Thoracic aorta (tissue), 2 donors: Measurements from ENCODE around the gene PITPNM1. TPM values are rescaled to one million over a fixed set of nuclear protein-coding genes. Genes with fewer than 3 reads are reported as not detected.

Experiments used
- ATAC-seq: fragments of 150-250 bp; one replicate; pipeline ENCODE4 v1.8.0; 2017; ENCODE audit warnings: low read depth; ENCODE audit not compliant: insufficient number of reproducible peaks, low FRiP score
- DNase-seq: peaks from one replicate; pipeline ENCODE4 v3.0.0-alpha.2; 2020; ENCODE audit warnings: low spot score
- H3K27ac ChIP-seq, 2 donors: fragments of 200-600 bp; sonication (generic); 1 replicate in 1 of 2; 2 replicates in 1 of 2; pipeline ENCODE4 v1.5.1; 2016; ENCODE audit warnings: mild to moderate bottlenecking in 2 of 2, moderate library complexity in 2 of 2
- H3K27me3 ChIP-seq: fragments of 200-600 bp; sonication (generic); replicated peaks from 2 replicates; pipeline ENCODE4 v1.6.0; 2016; ENCODE audit warnings: mild to moderate bottlenecking; ENCODE audit not compliant: insufficient read depth
- H3K36me3 ChIP-seq: fragments of 200-600 bp; sonication (generic); one replicate; pipeline ENCODE4 v1.5.1; 2016
- H3K4me1 ChIP-seq, 2 donors: fragments of 200-600 bp; sonication (generic); 1 replicate in 1 of 2; 2 replicates in 1 of 2; pipeline versions ENCODE4 v1.5.1 to v1.6.0; 2016; ENCODE audit warnings: low read depth in 2 of 2, mild to moderate bottlenecking in 1 of 2; ENCODE audit not compliant: control insufficient read depth in 1 of 2
- H3K4me3 ChIP-seq: fragments of 200-600 bp; sonication (generic); 2 replicates; pipeline ENCODE4 v1.5.1; 2016; ENCODE audit warnings: mild to moderate bottlenecking
- H3K9me3 ChIP-seq: fragments of 200-600 bp; sonication (generic); 2 replicates; pipeline ENCODE4 v1.5.1; 2016
- total RNA-seq, 2 donors: library from RNA; depleted of rRNA; stranded (reverse); fragments of >200 nt; gene quantifications; one replicate each; pipeline versions ENCODE4 v1.1.0 to v1.2.3, GENCODE V29; 2016
- TF ChIP-seq, protein P1 (sequence below): fragments of 200-600 bp; sonication (generic); IDR thresholded peaks from one replicate; pipeline ENCODE4 v1.5.1; 2019; ENCODE audit warnings: antibody characterized with exemption

PITPNM1 gene
- total RNA-seq, 2 donors from 2014 or later, result 27.1 to 32.5 TPM

DNA sequence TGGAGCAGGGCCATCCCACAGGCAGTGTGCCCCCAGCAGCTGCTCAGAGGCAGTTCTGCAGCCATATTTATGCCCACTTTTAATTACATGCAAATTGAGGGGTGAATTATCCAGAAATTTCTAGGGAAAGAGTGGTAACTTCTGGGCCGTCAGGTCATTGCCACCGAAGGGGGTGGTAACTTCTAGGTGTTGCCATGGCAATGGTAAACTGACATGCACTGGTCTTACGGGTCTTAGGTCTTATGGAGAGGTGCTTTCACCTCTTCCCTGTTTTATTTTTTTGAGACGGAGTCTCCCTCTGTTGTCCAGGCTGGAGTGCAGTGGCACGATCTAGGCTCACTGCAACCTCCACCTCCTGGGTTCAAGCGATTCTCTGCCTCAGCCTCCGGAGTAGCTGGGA lies 32.3 kb downstream of the PITPNM1 start:
- DNase-seq, result no peak
- no peaks in the 10 kb centered on the region for H3K9me3 ChIP-seq
- no peaks in the 10 kb centered on the region for H3K36me3 ChIP-seq
- no peaks in the 10 kb centered on the region for H3K27me3 ChIP-seq
- peaks cover 5 to 13% of the 10 kb centered on the region in 2 donors for H3K4me1 ChIP-seq
- no peak overlapping the region for H3K4me3 ChIP-seq
- TF ChIP-seq, protein P1, sequence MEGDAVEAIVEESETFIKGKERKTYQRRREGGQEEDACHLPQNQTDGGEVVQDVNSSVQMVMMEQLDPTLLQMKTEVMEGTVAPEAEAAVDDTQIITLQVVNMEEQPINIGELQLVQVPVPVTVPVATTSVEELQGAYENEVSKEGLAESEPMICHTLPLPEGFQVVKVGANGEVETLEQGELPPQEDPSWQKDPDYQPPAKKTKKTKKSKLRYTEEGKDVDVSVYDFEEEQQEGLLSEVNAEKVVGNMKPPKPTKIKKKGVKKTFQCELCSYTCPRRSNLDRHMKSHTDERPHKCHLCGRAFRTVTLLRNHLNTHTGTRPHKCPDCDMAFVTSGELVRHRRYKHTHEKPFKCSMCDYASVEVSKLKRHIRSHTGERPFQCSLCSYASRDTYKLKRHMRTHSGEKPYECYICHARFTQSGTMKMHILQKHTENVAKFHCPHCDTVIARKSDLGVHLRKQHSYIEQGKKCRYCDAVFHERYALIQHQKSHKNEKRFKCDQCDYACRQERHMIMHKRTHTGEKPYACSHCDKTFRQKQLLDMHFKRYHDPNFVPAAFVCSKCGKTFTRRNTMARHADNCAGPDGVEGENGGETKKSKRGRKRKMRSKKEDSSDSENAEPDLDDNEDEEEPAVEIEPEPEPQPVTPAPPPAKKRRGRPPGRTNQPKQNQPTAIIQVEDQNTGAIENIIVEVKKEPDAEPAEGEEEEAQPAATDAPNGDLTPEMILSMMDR, result no peak
- no peak overlapping the region for H3K27ac ChIP-seq
- no peak for ATAC-seq

- no peak for DNase-seq
- no peak overlapping the region for H3K27ac ChIP-seq
- H3K4me1 ChIP-seq, result peaks cover 10 to 31% of the 10 kb centered on the region in 2 donors
- H3K27me3 ChIP-seq, result no peaks in the 10 kb centered on the region
- H3K9me3 ChIP-seq, result no peaks in the 10 kb centered on the region
- TF ChIP-seq, protein P1, result no peak
- ATAC-seq, result no peak
- no peak overlapping the region for H3K4me3 ChIP-seq
- no peaks in the 10 kb centered on the region for H3K36me3 ChIP-seq
Observed at GRCh38 chr11:67470337-67471002, 34.7 kb downstream of the PITPNM1 start.

GRCh38 chr11:67469508-67469811 lies 35.7 kb downstream of the PITPNM1 start:
- DNase-seq (no peak), ATAC-seq (no peak)
- Histone ChIP-seq H3K27ac (peak overlapping the region; percentile 89 to 90), H3K27me3 (no peaks in the 10 kb centered on the region), H3K4me3 (peak overlapping the region; percentile 93), H3K36me3 (no peaks in the 10 kb centered on the region), H3K4me1 (peaks cover 10 to 37% of the 10 kb centered on the region in 2 donors), H3K9me3 (no peaks in the 10 kb centered on the region)
- TF ChIP-seq, protein P1, result no peak

GRCh38 chr11:67468759-67469507 lies 36.2 kb downstream of the PITPNM1 start, which contains the start of gene TMEM134:
TSS of gene TMEM134 (minus strand) at chr11:67469251. CDS start at chr11:67469192, 59 bp downstream.
- TF ChIP-seq, protein P1, result peak; percentile 42
- no peaks in the 10 kb centered on the region for H3K9me3 ChIP-seq
- H3K36me3 ChIP-seq, result no peaks in the 10 kb centered on the region
- peaks cover 10 to 41% of the 10 kb centered on the region in 2 donors for H3K4me1 ChIP-seq
- H3K27ac ChIP-seq, result peak within 1 kb of the TSS; percentile 89 to 90
- no peaks in the 10 kb centered on the region for H3K27me3 ChIP-seq
- peak; percentile 55 for ATAC-seq
- peak; percentile 60 for DNase-seq
- H3K4me3 ChIP-seq, result peak within 1 kb of the TSS; percentile 93

DNA sequence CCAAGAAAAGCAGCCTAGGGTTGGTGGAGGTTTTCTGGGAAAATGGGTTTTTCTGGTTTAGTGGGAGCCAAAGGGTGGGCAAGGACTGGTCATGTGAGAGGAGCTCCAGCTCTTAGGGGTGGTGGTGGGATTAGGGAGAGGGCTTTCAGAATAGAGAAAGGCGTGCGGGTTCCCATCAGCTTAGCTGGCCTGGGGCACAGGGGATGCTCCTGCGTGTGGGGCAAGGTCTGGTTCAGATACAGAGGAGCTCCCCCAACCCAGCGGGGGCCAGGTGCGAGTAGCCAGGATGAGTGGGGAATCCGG lies 36.8 kb downstream of the PITPNM1 start:
- H3K27ac ChIP-seq, result peak overlapping the region; percentile 65 to 89
- H3K9me3 ChIP-seq, result no peaks in the 10 kb centered on the region
- ATAC-seq (no peak), DNase-seq (no peak)
- H3K27me3 ChIP-seq, result no peaks in the 10 kb centered on the region
- peaks cover 10 to 44% of the 10 kb centered on the region in 2 donors for H3K4me1 ChIP-seq
- H3K4me3 ChIP-seq, result peak overlapping the region; percentile 93
- H3K36me3 ChIP-seq, result no peaks in the 10 kb centered on the region
- TF ChIP-seq, protein P1, result no peak
